CMK (cell line): ENCODE results near the gene GOSR1.
"Not testable (repeated sequence)": the region's sequence is repeated elsewhere in the genome, so short reads cannot be mapped to it uniquely, and the experiment has no call there.

ENCODE experiments used
- DNase-seq: peaks from one replicate; pipeline ENCODE4 v3.0.0-alpha.2; 2010; ENCODE audit warnings: low read depth

The GOSR1 gene

DNA sequence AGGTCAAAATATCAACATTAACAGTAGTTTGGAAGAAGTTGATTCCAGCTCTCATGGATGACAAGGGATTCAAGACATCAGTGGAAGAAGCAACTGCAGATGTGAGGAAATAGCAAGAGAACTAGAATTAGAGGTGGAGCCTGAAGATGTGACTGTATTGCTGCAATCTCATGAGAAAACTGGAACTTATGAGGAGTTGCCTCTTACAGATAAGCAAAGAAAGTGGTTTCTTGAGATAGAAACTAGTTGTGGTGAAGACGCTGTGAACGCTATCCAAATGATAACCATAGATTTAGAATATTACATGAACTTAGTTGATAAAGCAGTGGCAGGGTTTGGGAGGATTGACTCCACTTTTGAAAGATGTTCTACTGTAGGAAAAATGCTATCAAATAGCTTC, 67.8 kb downstream of the GOSR1 start:
- peak; percentile 54 for DNase-seq

DNA sequence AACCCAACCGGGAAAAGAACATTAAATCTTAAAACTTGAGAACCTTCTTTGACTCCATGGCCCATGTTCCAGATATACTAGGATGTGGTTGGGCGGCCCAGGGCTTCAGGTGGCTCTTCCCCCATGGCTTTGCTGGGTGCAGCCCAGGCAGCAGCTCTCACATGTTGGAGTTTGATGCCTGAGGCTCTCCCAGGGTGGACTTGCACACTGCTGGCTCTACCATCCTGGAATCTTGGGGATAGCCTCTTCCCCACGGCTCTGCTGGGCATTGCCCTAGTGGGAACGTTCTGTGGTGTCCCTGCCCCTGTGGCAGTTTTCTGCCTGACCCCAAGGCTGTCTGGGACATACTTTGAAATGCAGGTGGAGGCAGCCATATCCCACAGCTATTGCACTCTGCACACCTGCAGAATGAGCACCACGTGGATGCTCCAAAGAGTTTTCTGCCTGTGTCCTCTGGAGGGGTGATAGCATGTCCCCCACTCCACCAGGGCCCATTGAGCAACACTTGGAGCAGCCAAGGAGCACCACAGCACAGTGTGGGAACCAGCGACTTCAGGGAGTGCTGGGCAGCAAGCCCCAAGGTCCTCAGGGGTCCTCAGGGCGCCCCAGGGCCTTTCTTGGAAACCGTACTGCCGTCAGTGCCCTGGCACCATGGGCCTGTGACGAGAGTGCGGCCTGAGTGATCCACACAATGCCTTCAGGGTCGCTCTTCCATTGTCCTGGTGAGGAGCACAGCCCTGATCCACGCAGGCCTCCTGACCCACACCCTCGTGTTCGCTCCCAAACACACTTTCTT, 70.8 kb downstream of the GOSR1 start:
- no peak for DNase-seq

DNA sequence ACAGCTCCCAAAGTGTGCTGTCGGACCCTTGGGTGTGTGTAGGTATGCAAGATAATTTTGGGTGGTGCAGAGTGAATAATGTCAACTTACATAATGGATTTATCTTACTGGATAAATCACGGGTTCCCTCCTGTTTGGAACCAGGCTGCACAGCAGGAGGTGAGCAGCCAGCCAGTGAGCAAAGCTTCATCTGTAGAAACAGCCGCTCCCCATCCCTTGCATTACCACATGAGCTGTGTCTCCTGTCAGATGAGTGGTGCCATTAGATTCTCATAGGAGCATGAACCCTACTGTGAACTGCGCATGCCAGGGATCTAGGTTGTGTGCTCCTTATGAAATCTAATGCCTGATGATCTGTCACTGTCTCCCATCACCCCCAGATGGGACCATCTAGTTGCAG, 72.0 kb downstream of the GOSR1 start:
- DNase-seq: not testable (repeated sequence)

DNA sequence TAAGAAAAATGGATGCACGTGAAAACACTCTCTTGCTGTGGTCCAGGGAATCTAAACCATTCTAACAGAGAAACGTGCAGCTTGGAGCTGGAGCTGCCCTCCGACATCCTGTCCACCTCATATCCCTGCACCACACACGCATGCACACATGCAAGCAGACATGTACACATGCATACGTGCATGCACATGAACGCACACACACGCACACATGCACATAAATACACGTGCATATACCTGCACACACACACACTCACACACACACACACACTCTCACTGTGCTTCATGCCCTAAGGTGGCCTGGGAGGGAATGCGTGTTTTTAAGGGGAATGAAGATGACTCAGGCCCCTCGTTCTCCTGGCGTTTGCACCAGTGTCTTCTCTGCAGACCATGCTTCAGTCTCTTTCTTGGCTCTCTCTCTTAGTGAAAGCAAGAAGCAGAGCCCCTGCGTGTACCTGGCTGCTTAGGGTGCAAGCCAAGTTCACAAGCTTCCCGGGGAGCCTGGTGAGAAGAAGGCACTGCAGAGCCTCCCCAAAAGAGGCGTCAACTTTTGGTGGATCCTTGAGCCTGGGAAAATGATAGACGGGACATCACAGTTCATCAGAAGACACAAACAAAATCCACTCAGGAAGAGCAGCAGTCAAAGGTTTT, 72.8 kb downstream of the GOSR1 start:
- DNase-seq: no peak

DNA sequence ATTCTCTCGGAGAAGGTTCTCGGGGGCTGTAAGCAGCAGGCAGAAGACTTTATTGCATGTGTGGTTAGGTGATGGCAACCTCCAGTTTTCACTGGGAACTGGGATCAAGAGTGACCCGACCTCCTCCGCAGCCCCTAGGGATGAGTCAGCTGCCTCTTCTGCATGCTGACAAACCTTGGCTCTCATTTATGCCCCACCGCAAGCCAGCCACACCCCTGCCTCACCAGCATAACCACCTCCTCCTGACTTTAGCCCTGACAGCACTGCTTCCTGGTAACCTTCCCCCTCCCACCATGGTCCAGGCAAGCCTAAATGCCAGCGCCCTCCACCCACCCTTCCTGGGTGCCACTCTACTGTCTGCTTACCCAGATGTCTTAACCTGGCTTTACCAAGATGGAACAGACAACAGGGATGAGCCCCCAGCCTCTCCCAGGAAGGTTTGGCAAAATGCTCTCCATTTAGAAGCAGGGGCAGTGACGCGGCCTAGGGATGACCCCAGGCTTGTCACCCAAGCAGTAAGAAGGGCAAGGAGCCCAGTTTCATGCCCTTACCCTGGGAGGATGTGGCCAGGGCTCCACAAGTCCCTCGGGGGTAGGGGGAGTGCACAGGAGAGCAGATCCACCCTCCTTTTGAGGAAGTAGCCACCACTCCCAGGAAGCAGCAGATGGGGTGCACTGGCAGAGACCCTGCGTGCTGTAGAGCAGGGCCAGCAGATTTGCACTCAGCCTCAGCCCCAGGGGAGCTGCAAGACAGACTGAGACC, 73.5 kb downstream of the GOSR1 start:
- DNase-seq: no peak

DNA sequence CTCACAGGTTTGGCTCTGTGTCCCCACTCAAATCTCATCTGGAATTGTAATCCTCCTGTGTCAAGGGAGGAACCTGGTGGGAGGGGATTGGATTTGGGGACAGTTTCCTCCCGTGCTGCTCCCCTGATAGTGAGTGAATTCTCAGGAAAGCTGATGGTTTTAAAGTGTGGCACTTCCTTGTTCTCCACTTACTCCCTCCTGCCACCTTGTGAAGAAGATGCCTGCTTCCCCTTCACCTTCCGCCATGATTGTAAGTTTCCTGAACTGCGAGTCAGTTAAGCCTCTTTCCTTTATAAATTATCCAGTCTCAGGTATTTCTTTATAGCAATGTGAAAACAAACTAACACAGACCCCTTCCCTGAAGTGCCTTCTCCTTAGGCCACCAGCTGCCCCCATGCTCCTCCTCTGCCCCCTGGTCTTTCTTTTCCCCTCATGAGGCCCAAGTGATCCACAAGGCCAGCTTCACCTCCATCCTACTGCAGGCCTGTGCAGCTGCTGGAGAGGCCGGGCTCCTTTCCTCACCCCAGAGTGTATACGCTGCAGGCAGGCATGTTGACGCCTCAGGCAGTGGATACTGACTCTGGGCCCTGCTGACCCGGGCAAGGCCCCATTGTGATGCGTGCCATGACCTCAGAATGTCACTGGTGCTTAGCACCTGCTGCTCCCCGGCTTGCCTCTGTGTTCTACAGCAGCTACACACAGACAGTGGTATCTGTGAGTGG, 74.2 kb downstream of the GOSR1 start:
- not testable (repeated sequence) for DNase-seq

DNA sequence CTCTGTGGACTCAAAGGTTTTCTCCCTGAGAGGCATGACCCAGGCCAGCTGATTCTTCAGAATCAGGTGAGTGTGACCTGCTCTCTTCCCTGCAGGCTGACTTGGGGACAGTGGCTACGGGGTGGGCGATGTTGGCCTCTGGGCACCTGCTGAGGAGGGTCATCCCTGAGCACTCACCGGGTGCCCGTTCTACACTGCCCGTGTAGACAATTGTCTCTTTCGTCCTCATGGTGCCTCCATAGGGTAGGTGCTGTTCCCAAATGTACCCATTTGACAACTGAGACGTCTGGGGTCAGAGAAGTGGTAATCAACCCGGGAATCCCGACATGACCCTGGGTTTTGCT, 74.8 kb downstream of the GOSR1 start:
- no peak for DNase-seq

DNA sequence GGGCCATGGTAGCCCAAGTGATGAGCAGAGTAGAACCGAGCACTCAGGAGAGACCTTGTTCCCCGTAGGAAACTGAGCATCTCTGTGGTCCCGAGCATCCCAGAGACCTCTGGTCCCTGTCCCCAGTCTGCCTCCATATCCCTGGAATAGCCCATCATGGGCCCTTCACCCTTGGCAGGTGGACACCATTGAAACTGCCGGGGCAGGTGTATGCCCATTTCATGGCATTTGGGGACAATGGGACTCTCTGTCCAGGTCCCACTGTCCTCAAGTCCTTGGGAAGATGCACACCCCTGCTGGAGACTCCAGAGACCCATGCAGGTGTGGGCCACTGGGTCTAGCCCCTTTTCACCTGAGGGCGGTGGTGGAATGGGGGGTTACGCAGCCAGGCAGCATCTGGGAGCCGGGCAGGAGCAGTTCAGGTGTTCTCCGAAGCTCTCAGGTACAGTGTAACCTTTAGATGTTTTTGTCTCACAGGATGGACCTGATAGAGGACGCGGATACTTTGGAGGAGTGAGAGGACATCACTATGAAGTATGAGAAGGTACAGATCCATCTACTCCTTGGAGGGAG, 75.9 kb downstream of the GOSR1 start:
- no peak for DNase-seq

DNA sequence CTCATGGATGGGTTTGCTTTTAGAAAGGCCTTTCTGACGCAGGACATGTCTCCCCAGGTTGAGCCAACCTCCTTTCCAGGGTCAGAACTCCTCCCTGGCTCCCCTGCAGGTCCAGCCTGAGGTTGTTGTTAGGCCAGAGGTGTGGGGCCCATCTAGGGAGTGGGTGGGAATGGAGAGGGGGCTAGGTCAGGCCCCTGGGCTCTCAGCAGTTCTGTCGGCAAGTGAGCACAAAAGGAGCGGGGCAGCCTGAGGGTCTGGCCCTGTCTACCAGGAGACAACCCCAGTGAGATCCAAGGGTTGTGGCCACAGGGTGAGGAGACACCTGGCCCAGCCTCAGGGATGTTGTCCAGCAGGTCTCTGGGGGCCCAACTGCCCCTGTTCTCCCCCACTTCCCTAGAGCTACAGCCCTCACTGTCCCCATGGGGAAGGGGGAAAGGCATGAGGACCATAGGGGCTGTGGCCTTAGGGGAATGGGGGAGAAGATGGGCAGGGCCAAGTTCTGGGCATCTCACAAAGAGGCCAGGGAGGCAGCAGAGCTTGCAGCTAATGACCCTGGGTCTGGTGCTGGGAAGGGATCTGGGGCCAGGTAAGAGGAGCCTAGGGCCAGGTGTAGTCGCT, 76.7 kb downstream of the GOSR1 start:
- not testable (repeated sequence) for DNase-seq

DNA sequence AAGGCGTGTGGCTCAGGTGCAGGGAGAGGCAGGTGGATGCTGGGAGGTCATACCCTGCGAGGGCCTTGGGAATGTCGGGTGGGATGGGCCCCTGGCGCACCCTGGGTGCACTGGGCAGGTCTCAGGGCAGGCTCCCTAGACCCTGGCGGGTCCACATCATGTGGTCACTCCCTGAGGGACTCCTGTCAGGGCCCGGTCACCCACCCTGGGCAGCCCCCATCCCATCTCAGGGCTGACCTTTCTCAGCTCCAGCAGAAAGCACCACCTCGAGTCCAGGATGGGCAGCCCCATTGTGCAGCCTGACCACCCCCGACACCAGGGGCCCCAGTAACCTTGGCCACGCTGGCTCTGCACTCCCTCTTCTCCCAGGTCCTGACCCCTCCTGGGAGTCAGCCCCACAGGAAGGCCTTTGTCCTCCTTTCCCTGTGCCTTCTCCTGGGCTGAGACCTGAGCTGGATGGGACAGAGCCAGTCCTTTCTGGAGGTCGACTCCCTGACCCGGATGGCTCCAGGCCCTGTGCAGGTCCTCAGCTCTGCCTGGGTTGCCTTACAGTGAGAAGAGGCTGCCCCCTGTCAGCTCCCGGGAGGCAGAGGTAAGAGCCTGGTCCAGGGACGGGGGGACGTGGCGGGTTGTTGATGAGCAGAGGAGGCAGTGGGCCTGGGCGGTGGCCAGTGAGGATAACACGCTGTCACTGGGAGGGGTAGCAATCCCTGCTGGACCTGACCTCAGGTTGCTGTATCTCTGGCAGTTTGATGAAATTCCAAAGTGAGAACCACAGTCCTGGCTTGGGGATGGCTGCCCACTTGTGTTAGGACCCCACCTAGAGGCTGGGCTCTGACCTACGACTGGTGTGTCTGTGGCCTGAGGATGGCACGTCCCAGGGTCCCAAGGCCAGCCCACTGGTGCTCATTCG, 77.9 kb downstream of the GOSR1 start:
- no peak for DNase-seq

DNA sequence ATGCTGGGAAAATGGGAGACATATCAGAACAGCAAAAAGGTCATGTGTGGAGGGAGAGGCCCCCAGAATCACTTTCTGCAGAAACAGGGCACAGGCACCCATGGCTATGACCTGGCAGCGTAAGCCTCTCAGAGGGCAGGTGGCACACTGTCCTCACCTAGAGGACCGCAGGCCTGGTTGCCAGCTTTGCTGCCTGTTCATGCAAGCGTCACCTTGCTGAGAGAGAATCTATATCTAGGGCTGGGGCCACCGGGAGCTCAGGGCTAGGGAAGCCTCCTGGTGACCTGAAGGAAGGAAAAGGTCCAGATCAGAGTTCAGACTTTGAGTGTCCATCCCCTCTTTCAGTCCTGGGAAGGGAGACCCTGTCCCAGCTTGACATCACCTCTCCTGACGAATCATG, 78.7 kb downstream of the GOSR1 start:
- no peak for DNase-seq

DNA sequence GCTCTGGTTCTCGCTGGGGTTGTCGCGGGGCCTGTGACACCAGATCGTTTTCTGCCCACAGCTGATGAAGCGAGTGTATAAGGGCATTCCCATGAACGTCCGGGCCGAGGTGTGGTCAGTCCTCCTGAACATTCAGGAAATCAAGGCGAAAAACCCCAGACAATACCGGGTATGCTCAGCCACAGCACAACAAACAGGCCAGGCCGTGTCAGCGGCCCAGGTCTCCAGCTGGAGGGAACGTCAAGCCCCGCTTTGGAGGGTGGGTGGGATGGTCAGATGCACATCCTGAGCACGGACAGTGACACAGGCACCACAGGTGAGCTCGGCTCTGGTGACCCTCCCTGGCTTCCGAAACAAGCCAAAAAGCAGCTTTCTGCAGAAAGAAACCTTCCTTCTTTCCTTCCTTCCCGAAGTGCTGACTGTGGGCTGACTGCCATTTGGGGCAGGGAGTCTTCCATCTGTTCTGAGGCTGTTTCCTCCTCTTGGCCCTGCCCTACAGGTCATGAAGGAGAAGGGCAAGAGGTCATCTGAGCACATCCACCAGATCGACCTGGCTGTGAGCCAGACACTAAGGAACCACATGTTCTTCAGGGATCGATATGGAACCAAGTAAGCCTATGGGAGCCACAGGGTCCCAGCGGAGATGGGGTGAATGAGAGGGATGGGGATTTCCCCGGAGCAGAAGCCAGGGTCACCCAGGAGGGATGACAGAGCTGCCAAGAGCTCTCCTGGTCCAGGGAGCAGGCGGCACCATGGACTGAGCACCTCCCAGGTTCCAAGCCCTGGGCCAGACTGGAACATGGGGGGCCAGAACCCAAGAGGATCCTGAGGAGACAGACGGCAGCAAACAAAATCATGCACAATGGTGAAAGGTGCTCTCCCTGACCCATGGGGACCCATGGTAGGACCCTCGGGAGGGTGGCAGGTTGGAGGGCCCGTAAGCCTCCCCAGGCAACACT, 79.4 kb downstream of the GOSR1 start:
- no peak for DNase-seq

DNA sequence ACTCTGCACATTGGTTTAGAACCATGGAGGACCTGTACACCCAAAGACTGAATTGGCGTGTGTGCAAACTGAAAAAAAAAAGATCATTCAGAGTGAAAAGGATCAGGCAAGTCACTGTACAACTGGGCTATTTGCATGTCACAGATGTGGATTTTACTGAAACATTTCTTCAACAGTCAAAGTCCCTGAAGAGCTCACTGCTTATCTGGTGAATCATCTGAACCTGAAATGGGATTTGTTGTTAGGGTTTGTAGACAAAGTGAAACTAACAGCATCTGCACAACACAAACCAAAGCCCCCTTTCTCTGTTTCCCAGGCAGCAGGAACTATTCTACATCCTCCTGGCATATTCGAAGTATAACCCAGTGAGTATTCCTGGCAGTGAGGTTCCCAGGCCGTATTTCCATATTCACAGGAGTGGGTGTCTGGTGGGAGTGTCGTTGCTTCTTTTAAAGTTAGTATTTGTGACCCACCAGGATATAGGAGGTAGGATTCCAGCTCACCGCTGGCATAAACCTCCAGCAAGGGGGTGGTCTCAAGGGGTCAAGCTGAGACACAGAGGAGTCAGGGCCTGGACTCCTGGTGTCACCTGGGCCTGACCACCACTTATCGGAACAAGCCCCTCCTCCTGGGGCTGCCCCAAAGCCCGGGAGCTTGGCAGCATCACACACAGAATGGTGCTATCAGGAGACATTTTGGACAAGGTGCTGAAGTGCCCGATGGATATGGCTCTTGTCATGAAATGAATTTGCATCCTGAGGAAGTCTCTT, 80.9 kb downstream of the GOSR1 start:
- no peak for DNase-seq

DNA sequence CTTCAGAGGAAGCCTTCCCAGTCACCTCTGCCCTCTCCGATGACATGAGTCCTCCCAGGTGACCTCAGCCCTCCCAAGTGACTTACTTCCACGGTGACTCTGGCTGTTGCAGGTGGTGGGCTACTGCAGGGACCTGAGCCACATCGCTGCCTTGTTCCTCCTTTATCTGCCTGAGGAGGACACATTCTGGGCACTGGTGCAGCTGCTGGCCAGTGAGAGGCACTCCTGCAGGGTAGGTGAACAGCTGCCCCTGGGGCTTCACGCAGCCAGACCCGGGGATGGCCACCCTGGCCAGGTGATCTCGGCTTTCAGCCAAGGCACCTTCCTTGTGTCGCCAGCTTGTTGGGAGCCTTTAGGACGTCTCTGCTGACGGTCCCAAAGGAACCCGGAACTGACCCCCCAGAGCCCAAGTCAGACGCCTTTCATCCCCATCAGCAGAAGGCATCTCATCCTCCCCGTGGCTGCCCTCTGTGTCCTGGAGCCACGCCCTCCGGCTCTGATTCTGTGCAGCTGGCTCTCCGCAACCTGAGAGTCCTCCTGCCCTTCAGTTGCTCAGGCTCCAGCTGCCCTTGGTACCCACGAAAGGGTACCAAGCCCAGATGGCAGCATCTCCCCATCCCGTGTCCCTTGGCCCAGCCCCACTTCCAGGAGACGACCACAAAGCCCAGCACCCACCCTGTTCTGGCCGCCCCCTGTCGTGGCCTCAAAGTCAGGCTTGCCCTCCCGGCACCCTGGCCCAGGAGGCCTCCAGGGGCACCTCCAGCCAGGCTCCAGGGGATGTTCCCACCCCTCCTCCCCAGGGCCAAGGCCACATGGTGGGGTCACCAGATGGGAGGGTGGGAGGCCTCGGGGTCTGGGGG, 81.7 kb downstream of the GOSR1 start:
- DNase-seq: no peak

DNA sequence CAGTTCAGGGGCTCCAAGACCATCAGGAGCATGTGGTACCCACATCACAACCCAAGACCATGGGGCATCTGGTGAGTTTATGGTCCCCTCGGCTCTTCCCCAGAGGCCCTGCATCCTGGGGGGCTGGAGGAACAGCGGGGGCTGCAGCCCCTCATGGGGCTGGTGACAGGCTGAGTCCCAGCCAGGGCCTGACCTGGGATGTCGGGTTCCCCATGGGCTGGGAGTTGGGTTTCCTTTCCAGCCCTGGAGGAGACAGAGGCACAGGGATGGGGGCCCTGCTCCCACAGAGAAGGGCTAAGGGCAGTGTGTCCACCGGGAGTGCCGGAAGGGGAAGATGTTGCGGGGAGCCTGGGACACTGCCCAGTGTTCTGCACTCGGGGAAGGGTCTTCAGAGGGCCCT, 82.4 kb downstream of the GOSR1 start:
- no peak for DNase-seq

DNA sequence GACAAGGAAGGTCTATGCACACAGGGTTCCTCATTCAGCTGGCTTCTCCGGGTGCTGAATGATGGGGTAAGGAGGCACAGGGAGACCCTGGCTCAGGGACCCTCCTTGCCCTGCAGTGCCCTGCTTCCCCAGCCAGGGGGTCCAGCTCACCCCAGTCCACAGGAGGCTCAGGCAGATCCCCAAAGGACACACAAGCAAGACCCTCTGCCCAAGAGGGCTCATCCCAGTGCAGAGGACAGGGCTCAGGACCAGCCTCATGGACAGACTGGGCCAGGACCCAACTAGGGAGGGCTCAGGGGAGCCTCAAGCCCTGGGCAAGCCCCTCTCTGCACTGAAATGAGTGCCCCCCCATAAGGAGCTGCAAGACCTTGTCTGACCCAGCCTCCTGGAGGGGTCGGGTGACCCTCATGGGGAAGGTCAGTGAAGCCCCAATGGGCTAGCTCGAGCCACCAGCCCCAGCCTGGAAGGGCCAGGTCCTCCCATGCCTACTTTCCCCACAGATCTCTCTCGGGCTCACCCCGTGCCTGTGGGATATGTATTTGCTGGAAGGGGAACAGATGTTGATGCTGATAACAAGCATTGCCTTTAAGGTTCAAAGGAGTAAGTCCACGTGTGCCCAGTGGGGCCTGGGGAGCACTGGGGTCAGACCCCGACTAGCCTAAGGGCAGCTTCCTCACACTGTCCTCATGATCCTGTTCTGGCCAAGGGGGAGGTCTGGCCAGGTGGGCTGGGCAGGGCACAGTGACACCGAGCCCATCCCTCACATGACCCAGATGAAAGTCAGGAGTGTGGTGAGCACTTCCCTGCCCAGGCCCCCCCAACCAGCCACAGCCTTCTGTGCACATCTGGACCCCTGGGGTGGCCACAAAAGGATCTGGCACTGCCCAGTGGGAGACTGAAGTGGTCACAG, 83.2 kb downstream of the GOSR1 start:
- DNase-seq: not testable (repeated sequence)

DNA sequence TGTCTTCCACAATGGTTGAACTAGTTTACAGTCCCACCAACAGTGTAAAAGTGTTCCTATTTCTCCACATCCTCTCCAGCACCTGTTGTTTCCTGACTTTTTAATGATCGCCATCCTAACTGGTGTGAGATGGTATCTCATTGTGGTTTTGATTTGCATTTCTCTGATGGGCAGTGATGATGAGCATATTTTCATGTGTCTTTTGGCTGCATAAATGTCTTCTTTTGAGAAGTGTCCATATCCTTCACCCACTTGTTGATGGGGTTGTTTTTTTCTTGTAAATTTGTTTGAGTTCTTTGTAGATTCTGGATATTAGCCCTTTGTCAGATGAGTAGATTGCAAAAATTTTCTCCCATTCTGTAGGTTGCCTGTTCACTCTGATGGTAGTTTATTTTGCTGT, 84.6 kb downstream of the GOSR1 start:
- DNase-seq: not testable (repeated sequence)
